HG03097 (cell line): ENCODE measurements around the gene ILDR2.

ENCODE experiments used
- ATAC-seq: cut with Tn5 transposase; IDR thresholded peaks from one replicate; pipeline ENCODE4 v1.9.1; 2021; ENCODE audit not compliant: unreplicated experiment, low FRiP score

ILDR2 gene

DNA sequence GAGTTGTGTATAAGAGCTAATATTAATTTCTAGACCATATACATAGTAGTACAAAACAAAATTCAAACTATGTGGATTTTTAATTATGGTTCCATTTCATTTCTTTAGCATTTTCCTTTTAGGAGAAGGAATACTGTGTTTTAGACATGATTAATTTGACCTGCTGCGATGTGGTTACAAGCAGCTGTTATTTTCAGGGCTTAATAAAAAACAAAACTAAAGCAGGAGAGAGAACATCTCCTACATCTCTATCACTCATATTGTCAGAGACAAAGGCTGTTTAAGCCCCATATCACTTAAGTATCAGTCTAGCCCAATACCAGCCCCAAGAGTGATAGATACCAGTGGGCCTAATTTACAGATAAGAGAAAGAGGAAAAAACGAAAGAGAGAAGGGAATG is 47.6 kb downstream of the ILDR2 start:
- ATAC-seq = no peak

DNA sequence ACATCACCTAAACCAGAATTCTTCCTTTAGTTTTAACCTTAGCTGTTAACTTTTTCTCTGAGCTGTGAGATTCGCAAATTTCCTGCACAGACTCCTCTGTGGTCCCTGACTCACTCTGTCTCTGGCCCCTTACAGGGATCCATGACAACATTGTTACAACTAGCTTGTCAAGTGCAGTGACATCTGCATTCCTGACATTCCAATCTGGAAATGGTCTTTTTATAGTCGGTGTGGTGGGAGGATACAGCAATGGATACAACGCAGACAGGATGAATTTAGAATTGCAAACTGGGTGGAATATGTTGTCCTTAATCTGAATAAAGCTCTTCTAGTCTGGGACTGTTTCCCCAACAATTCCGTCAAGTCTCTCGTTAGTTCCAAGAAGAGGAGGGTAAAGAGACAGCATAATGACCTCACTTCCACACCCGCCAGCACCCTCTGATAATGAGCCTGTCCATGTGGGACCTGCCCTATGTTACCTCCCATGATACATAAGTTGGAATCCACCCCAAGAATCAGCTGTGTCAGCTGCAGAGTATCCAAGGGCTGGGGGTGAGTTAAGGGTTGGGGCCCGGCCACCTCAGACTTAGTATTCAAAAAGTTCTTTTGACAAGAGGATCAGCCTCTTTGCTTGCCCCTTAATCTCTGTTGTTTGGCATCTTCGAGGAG is 49.4 kb downstream of the ILDR2 start:
- no peak for ATAC-seq

DNA sequence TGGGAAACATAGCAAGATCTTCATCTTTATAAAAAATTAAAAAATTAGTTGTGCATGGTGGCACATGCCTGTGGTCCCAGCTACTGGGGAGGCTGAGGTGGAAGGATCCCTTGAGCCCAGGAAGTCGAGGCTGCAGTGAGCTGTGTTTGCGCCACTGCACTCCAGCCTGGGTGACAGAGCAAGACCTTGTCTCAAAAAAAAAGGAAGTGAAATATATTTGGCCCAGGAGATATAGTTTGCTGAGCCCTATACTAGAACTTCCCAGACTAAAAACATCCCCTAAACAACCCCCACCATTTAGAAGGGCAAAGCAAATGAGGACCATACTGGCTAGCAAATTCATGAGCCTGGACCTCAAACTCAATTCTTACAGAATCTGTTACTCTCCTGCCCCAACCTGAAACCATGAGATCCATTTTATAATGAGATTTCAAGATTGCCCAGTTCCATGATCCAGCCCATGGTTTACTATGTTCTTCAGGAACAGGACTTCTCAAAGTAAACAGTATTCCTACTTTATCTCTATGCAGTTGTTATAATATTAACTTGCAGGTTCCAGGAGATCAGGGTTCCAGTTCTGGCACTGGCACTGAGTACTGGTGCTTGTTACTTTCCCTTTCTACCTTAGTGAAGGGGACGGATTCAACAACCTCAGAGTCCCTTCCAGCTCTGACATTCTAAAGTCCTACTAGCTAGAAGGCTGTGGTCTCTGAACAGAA is 50.4 kb downstream of the ILDR2 start:
- ATAC-seq = peak; percentile 63

DNA sequence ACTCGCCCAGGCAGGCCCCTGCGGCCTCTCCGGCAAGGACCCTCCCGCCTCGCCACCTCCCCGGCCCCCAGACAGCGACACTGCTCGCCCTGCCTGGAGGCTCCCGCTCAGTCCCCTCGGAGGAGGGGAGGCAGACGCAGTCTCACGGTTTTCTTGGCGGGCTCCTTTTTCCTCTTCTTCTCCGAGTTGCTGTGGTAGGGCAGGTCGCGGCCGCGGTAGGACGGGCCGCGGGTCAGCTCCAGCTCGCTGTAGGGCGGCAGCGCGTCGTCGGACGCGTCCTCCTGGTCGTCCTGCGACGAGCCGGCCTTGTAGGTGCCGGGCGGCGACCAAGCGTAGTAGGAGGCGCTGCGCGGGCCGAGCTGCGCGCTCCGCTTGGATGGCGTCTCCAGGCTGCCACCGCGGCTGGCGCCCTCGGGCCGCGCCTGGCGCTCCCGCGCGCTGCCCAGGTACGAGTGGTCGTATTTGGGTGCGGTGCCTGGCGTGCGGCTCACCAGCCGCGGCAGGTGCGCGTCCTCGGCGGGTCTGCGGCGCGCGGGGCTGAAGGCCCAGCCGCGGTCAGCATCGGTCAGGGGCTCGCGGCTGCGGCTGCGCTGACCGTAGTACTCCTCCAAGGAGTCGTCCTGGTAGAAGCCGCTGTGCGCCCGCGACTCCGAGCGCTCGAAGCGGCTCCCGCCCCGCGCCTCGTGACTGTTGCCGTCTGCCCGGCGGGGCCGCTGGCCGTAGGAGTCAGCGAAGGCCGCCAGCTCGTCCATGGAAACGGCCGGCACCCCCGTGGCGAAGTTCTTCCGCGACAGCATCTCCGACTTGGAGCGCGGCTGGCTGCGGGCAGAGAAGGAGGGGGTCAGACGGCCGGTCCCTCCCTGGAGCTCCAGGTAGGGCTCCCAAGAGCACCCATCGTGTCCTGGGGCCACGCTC is 54.5 kb downstream of the ILDR2 start:
- no peak for ATAC-seq

DNA sequence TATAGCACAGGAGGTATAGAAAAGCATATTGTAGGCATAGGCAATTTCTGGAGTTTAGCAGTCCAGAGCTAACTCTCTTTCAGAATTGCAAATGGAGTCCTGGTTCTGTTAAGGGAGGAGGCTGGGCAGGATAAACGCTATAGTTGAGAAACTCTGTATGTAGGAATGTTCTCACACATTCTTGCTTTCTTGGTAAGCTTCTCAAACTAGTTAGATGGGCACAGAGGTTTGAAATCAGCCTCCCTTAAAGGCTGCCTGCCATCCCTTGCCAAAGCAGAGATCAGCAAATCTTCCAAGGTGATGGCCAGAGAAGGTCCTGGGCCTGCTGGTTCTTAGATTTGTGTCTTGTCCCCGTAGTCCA is 56.4 kb downstream of the ILDR2 start:
- no peak for ATAC-seq

DNA sequence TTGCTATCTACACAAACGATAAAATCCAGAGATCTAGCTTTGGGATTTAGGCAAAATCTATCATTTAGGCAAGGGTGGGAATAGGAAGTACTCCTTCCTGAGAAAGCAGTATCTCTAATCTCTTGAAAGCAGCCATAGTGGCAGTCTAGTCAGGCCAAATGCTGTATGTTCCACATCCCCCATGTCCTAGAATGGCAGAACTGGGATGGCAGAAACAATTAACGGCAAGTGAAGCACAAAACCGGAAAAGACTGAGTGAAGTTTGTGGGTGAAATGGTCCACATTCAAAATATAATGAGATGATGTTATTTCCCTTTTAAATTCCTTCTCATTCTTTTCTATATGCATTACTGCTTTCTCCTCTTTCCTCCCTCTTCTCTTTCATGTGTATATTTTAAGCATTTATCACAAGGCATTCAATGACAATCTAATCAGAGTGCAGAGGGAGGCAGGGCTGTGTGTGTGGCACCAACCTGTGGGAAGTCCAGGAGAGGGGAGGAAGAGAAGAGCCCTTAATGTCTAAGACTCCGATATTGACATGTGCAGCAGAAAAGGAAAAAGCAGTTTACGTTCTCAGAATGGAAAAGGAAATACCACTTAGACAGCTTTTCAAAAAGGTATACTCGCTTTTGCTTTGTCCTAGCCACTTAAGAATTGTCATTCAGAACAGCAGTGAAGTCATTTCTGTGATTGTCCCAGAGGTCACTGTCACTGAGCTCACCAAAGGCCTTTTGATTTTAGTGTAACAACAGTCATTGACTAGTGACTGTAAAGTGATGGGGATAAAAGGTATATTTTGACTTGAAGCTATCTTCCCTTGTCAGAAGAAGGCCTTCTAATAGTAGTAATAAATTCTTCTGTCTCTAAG is 57.0 kb downstream of the ILDR2 start:
- no peak for ATAC-seq

DNA sequence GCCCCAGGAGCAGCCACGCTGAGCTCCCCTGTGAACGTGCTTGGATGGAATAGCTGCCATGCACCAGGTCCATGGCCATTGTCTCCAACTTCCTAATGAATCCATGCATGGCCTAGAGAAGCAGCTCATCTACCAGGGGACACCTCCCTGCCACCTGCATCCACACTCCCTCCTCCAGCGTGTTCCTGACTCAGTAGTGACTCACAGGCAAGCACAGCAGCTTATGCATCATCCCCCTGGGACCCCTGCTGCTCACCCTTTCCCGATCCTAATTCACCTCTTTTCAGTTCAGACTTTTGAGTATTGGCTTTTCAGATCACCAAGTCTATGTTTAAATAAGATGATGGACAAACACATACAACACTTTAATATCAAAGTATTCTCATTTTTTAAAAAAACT is 59.4 kb downstream of the ILDR2 start:
- no peak for ATAC-seq

DNA sequence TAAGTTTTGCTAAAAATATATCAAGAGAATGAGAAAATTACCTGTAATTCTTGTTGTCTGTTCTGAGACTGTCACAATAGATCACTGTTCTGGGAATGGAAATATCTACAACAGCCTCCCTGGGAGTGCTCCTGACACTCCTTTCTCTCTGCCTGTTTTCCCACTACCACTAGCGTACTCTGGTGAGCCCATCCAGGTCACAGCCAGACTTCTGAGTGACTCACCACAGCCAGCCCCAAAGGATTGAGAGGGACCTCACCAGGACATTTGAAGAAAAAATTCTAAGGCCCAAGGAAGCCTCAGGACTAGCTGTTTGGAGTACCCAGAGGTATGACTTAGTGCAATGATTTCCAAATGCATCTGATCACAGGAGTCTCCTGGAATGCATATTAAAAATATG is 60.3 kb downstream of the ILDR2 start:
- ATAC-seq = no peak

DNA sequence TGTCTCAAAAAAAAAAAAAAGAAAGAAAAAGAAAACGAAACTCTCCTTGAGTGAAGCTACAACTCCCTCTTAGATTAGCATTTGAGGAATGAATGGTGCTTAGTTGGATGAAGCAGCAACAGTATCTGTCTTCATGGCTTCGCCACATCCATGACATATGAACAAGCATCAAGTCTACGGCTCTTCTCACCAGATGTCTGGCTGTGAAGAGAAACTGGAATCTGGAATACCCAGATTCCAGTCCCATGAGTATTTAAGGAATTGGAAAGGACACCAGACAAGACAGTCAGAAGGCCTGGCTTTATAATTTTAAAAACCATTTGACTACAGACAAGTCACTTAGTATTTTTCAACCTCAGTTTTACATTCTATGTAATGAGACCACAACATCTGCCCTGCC is 61.2 kb downstream of the ILDR2 start:
- no peak for ATAC-seq

DNA sequence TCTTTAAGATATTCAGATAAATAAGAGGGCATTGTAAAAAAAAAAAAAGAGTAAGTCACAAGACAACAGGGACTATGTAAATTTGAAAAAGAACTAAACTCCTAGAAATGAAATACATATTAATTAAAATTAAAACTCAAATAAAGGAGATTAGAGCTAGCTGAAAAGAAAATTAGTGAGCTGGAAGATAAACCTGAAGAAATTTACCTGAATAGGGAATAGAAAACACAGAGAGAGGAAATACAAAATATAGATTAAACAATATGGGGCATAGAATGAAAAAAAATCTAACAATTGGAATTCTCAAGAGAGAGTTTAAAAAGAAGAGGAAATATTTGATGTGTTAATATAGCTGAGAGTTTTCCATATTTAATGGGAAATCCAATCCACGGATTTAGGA is 63.7 kb downstream of the ILDR2 start:
- ATAC-seq = no peak

DNA sequence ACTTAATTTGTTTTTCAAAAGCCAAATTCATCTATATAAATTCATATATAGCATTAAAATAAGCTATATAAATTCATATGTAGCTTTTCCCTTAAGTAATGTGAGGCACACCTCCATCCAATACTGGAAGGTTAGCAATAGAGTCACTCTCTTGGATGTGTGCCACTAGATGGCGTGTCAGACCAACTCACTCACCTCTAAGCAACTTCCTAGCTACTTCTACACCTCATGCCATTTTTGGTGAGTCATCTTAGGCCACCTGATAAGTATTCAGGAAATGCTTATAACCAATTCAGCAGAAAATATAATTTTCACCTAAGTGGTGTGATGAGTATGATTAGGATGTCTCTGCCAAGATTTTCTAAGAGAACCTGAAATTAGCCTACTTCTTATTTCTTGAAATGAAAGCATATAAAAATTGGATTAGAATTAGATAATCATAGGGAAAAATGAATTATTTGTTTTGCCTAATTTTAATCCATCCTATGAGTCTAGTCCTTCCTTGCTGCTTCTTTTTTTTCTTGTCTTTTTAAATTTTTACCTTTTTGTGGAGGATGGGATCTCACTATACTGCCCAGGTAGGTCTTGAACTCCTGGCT is 64.8 kb downstream of the ILDR2 start:
- ATAC-seq = peak; percentile 93

DNA sequence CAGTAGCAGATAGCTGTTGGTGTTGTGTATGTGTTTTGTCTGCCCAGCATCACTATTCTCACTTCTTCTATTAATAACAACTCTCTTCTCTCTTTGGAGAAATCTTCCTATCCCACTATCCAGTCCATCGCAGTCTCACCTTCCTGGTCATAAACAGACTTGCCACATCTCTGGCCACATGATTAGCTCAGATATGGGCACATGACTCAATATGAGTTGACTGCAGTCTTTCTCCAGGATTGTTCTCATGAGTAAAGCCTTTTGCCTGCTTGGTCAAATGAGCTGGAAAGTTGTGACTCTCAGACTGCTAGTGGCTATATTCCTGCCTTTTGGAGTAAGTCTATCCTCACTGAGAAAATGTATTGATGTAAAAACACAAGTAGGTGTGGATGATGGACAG is 66.4 kb downstream of the ILDR2 start:
- no peak for ATAC-seq

DNA sequence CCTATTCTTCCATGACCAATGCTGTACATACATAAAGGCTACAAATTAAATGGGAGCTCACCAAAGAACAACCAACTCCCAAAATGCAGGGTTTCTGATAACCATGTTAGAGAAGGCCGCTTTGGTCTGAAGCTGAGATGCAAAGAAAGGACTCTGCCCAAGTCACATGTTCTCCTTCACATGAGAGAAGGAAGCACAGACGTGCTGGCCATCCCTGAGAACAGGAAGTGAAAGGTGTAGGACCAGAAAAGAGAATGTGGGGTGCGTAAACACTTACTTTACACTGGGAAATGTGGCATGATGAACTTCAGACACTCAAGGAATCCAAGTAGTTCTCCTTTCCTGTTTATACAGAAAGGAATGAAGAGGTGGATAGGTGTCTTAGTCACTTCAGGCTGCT is 67.6 kb downstream of the ILDR2 start:
- ATAC-seq = no peak

DNA sequence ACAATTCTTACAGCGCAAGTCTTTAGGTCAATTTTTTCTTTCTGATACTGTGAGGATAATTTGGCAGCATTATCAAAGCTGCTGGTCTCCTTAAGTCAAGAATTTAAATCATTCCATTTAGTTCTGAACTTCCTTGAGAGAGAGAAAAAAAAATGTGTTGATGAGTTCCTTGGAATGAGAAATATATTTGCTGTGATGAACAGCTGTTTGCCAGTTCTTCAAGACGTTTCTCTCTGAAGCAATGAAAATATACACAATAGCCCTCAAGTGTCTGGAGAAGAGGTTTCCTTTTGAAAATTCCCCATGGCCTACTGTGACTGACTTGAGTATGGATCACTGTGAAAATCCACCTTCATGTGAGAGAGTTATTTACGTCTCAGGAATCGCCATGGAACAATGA is 68.3 kb downstream of the ILDR2 start:
- no peak for ATAC-seq

DNA sequence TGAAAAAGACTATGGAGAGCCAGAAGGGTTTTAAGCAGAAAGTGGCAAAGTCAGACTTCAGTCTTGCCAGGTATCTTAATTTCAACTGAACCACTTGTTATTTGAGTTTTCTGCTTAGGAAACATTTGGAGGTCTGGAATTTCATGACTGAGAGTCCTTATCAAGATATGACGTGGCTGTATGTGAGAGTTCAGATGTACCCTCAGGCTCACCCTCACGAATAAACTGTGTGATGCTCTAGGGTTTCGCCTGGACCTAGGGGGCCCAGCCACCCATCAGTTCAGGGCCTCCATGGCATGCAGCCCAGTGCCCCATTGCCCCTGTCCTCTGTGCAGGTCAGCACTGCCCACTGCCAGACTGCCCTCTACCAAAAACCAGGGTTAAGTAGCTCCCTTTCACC is 68.7 kb downstream of the ILDR2 start:
- ATAC-seq = no peak

DNA sequence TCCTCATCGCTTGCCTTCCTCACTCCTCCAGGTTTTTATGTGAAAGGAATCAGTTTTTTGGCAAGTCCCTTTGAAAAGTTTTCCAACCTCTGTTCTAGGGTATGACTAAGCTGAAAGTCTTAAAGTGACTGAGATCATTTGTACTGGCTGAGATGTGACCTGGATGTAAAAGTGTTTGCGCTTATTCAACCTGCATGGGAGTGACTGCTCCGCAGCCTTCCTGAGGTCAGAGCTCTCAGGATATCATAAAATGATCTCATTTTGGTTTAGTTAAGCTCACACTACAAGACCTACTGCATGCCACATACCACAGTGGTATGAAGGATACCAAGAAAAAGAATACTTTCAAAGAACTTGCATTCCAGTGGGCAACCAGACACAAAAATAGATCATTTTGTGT is 69.4 kb downstream of the ILDR2 start:
- ATAC-seq = no peak

DNA sequence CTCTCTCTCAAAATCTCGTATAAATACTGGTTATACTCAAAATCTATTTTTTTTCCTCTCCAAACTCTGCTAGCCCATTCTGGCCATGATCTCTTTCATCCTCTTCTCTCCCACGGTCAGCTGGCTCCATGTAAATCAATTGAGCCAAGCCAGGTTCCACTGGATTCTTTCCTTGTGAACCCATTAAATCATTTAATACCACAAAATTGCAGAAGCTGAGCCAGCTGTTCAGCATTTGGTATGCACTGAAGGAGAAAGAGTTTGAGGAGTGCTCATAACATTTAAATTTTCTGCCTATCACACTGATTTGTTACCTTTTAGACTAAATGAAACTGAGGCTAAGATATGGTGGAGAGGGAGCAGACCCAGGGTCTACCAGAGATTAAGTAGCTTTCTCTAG is 70.2 kb downstream of the ILDR2 start:
- ATAC-seq = no peak

DNA sequence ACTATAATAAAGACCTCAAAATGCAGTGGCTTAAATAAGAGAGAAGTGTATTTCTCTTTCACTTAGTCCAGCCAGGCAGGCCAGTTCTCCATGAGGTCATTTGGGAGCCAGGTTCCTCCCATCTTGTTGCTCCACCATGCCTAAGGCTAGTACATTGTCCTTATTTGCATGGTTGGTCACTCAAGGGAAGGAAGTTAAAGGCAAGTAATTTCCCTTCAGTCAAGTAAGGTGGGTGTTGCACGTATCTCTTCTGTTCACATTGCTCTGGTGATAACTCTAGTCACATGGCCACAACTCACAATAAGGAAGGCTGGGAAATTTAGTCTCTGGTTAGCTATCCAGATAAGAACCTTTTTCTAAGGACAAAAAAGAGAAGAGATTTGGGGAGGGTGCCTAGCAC is 72.1 kb downstream of the ILDR2 start:
- ATAC-seq = no peak

DNA sequence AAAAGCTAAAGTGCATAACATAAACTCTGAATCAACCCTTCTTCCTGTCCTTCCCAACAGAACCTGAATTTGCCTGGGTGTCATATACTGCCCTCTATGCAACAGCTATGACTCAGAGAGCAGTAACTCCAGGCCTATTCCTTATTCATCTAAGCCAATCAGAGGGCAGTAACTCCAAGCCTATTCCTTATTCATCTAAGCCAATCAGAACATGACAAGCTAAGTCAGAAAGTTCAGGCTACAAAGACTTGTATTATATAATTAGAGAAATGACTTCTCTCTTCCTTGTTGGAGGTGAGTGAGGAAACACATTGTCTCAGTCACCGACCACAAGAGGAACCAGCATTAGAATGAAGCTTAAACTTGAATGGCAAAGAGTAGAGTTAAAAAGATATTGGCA is 73.1 kb downstream of the ILDR2 start:
- ATAC-seq = no peak

DNA sequence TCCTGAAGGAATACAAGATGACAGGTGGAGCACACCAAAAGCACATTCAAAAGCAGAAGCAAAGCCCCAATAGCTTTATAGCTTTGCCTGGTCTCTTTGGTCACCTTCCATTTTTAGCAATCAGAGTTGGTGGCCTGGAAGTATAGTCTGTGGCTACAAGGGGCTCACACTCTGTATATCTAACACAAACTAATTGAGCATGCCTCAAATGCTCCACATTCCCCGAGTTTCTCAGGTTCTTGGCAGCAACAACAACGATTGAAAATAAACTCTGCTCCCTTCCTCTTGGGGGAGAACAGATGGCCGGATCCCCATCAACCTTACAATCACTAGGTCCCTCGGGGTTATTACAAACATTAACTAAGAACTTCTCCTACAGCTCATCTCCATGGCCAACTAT is 74.4 kb downstream of the ILDR2 start:
- ATAC-seq = no peak
